ENCODE measurements around the gene SLC23A1.

DNA sequence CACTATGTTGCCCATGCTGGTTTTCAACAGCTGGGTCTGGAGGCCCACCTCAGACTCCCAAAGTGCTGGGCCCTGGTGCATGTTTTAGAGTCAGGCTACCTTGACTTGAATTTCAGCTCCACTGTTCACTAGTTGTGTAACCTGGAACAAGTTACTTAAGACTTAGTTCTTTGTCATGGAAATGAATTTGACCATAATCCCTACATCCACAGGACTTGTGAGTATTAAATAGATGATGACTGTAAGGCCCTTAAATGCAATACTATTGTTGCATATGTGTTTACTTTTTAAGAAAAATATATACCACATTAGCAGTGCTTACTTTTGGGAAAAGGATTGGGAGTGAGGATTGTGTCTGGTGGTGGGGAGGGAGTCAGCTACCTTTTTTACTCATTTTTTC, 25.0 kb downstream of the SLC23A1 start:
- TF ChIP-seq, protein P1, sequence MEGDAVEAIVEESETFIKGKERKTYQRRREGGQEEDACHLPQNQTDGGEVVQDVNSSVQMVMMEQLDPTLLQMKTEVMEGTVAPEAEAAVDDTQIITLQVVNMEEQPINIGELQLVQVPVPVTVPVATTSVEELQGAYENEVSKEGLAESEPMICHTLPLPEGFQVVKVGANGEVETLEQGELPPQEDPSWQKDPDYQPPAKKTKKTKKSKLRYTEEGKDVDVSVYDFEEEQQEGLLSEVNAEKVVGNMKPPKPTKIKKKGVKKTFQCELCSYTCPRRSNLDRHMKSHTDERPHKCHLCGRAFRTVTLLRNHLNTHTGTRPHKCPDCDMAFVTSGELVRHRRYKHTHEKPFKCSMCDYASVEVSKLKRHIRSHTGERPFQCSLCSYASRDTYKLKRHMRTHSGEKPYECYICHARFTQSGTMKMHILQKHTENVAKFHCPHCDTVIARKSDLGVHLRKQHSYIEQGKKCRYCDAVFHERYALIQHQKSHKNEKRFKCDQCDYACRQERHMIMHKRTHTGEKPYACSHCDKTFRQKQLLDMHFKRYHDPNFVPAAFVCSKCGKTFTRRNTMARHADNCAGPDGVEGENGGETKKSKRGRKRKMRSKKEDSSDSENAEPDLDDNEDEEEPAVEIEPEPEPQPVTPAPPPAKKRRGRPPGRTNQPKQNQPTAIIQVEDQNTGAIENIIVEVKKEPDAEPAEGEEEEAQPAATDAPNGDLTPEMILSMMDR (IDR thresholded peaks at IDR 0.05): no peak
- TF ChIP-seq TP53 (CRISPR knock-in tag; IDR thresholded peaks at IDR 0.05) (no peak), EP300 (IDR thresholded peaks at IDR 0.05) (no peak), CBX8 (IDR thresholded peaks at IDR 0.05) (no peak), SMC3 (IDR thresholded peaks at IDR 0.05) (no peak), POLR2A (IDR thresholded peaks at IDR 0.05; ENCODE audit: low read length) (no peak)
- TF ChIP-seq, protein P2, sequence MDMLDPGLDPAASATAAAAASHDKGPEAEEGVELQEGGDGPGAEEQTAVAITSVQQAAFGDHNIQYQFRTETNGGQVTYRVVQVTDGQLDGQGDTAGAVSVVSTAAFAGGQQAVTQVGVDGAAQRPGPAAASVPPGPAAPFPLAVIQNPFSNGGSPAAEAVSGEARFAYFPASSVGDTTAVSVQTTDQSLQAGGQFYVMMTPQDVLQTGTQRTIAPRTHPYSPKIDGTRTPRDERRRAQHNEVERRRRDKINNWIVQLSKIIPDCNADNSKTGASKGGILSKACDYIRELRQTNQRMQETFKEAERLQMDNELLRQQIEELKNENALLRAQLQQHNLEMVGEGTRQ (IDR thresholded peaks at IDR 0.05): no peak
- TF ChIP-seq, protein P3, sequence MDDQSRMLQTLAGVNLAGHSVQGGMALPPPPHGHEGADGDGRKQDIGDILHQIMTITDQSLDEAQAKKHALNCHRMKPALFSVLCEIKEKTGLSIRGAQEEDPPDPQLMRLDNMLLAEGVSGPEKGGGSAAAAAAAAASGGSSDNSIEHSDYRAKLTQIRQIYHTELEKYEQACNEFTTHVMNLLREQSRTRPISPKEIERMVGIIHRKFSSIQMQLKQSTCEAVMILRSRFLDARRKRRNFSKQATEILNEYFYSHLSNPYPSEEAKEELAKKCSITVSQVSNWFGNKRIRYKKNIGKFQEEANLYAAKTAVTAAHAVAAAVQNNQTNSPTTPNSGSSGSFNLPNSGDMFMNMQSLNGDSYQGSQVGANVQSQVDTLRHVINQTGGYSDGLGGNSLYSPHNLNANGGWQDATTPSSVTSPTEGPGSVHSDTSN (IDR thresholded peaks at IDR 0.05): no peak
- TF ChIP-seq, protein P4, sequence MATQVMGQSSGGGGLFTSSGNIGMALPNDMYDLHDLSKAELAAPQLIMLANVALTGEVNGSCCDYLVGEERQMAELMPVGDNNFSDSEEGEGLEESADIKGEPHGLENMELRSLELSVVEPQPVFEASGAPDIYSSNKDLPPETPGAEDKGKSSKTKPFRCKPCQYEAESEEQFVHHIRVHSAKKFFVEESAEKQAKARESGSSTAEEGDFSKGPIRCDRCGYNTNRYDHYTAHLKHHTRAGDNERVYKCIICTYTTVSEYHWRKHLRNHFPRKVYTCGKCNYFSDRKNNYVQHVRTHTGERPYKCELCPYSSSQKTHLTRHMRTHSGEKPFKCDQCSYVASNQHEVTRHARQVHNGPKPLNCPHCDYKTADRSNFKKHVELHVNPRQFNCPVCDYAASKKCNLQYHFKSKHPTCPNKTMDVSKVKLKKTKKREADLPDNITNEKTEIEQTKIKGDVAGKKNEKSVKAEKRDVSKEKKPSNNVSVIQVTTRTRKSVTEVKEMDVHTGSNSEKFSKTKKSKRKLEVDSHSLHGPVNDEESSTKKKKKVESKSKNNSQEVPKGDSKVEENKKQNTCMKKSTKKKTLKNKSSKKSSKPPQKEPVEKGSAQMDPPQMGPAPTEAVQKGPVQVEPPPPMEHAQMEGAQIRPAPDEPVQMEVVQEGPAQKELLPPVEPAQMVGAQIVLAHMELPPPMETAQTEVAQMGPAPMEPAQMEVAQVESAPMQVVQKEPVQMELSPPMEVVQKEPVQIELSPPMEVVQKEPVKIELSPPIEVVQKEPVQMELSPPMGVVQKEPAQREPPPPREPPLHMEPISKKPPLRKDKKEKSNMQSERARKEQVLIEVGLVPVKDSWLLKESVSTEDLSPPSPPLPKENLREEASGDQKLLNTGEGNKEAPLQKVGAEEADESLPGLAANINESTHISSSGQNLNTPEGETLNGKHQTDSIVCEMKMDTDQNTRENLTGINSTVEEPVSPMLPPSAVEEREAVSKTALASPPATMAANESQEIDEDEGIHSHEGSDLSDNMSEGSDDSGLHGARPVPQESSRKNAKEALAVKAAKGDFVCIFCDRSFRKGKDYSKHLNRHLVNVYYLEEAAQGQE (IDR thresholded peaks at IDR 0.05): no peak
- TF ChIP-seq, protein P5, sequence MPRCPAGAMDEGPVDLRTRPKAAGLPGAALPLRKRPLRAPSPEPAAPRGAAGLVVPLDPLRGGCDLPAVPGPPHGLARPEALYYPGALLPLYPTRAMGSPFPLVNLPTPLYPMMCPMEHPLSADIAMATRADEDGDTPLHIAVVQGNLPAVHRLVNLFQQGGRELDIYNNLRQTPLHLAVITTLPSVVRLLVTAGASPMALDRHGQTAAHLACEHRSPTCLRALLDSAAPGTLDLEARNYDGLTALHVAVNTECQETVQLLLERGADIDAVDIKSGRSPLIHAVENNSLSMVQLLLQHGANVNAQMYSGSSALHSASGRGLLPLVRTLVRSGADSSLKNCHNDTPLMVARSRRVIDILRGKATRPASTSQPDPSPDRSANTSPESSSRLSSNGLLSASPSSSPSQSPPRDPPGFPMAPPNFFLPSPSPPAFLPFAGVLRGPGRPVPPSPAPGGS (IDR thresholded peaks at IDR 0.05): no peak

All from A549 (cell line).